ENCODE measurements around the gene PCBP3. TPM values are rescaled to one million over a fixed set of nuclear protein-coding genes. Genes with fewer than 3 reads are reported as not detected.

Gene PCBP3
- total RNA-seq, 2 donors from 2014 or later = 0.77 to 17.2 TPM

DNA sequence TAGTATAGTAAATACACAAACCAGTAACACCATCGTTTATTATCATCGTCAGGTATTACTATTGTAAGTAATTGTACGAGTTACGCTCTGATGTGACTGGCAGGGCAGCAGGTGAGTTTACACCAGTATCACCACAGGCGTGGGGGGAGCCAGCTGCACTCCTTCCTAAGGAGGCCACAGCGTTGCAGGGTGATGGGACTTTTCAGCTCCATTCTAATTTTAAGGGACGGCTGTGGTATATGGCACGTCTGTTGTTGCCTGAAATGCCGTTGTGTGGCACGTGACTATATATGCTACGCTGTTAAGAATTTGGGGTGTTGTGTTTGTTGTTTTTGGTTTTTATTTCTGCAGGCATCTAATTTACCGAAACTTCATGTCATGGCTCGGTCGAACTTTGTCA lies 173.3 kb downstream of the PCBP3 start:
- WGBS = 83% methylated on average over 14 of the region's 14 CpGs
- Histone ChIP-seq H3K4me1 (replicated peaks) (no peaks in the 10 kb centered on the region), H3K27ac (no peak overlapping the region), H3K36me3 (no peaks in the 10 kb centered on the region), H3K27me3 (replicated peaks; ENCODE audit: insufficient read depth) (peaks cover 3% of the 10 kb centered on the region), H3K4me3 (no peak overlapping the region), H3K9me3 (no peaks in the 10 kb centered on the region)
- intact Hi-C loops (cut with DNase I) = no loop called here
- no peak for DNase-seq (ENCODE audit: low spot score)
- TF ChIP-seq, protein P1, sequence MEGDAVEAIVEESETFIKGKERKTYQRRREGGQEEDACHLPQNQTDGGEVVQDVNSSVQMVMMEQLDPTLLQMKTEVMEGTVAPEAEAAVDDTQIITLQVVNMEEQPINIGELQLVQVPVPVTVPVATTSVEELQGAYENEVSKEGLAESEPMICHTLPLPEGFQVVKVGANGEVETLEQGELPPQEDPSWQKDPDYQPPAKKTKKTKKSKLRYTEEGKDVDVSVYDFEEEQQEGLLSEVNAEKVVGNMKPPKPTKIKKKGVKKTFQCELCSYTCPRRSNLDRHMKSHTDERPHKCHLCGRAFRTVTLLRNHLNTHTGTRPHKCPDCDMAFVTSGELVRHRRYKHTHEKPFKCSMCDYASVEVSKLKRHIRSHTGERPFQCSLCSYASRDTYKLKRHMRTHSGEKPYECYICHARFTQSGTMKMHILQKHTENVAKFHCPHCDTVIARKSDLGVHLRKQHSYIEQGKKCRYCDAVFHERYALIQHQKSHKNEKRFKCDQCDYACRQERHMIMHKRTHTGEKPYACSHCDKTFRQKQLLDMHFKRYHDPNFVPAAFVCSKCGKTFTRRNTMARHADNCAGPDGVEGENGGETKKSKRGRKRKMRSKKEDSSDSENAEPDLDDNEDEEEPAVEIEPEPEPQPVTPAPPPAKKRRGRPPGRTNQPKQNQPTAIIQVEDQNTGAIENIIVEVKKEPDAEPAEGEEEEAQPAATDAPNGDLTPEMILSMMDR (IDR thresholded peaks at IDR 0.05) = no peak
- TF ChIP-seq POLR2AphosphoS5 (IDR thresholded peaks at IDR 0.05) (no peak), POLR2A (IDR thresholded peaks at IDR 0.05) (no peak)

DNA sequence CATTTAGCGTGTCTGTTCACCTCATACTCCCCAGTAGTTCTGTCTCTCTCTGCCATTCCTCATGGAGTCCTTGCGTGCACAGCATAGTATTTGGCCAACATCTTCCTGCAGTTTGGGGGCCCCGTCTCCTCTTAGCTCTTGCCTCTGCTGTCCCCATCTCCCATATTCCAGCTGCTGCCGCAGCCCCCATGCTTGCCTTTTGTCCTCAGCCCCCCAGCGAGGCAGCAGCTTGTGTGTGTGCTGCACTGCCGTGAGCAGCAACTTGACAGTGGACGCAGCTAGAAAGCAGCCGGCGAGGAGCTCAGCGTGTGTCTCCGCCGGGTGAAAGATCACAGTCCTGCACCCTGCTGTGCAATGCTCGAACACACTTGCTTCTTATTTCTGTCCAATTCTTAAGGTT lies 173.8 kb downstream of the PCBP3 start:
- peaks cover 3% of the 10 kb centered on the region for H3K27me3 ChIP-seq (replicated peaks; ENCODE audit: insufficient read depth)
- H3K9me3 ChIP-seq = no peaks in the 10 kb centered on the region
- no peak for DNase-seq (ENCODE audit: low spot score)
- intact Hi-C loops (cut with DNase I) = no loop called here
- 80% methylated on average over 13 of the region's 13 CpGs for WGBS
- no peaks in the 10 kb centered on the region for H3K4me1 ChIP-seq (replicated peaks)
- H3K27ac ChIP-seq = no peak overlapping the region
- H3K4me3 ChIP-seq = no peak overlapping the region
- TF ChIP-seq POLR2A (IDR thresholded peaks at IDR 0.05) (no peak), POLR2AphosphoS5 (IDR thresholded peaks at IDR 0.05) (no peak)
- TF ChIP-seq, protein P1 (IDR thresholded peaks at IDR 0.05) = no peak
- H3K36me3 ChIP-seq = no peaks in the 10 kb centered on the region

DNA sequence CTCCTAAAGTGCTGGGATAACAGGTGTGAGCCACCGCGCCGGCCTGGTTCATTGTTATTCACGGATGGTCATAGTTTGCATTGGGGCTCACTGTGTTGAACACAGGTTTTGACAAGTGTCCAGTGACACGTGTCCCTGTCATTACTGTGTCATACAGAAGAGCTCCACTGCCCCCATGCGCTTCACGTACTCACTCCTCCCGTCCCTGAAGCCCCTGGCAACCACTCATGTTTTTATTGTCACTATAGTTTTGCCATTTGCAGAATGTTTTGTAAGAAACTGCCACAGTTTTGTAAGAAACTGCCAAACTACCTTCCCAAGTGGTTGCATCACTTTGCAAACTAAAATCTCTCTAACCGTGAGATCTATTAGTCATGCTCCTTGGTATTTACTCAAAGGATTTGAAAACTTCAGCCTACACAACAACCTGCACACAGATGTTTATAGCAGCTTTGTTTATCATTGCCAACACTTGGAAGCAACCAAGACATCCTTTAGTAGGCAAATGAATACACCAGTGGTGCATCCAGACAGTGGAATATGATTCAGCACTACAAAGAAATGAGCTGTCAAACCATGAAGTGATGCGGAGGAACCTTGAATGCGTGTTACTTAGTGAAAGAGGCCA lies 174.9 kb downstream of the PCBP3 start:
- H3K27me3 ChIP-seq (replicated peaks; ENCODE audit: insufficient read depth) = peaks cover 3% of the 10 kb centered on the region
- 69% methylated on average over 11 of the region's 11 CpGs for WGBS
- intact Hi-C loops (cut with DNase I) = no loop called here
- DNase-seq (ENCODE audit: low spot score) = no peak
- H3K9me3 ChIP-seq = no peaks in the 10 kb centered on the region
- no peaks in the 10 kb centered on the region for H3K36me3 ChIP-seq
- no peaks in the 10 kb centered on the region for H3K4me1 ChIP-seq (replicated peaks)
- no peak overlapping the region for H3K27ac ChIP-seq
- TF ChIP-seq, protein P1 (IDR thresholded peaks at IDR 0.05) = no peak
- TF ChIP-seq POLR2A (IDR thresholded peaks at IDR 0.05) = no peak
- TF ChIP-seq POLR2AphosphoS5 (IDR thresholded peaks at IDR 0.05) = no peak
- H3K4me3 ChIP-seq = no peak overlapping the region

DNA sequence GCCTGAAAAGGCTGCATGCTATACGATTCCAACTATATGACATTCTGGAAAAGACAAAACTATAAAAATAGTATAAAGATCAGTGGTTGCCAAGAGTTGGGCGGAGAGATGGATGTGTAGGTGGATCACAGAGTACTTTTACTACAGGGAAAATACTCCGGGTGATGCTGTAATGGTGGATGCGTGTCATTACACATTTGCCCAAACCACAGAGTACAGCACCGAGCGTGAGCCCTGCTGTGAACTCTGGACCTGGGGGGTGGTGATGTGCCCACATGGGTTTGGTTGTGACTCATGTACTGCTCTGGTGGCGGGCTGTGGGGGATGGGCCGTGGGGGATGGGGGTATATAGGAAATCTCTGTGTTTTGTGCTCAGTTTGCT lies 175.4 kb downstream of the PCBP3 start:
- no peak for DNase-seq (ENCODE audit: low spot score)
- TF ChIP-seq POLR2A (IDR thresholded peaks at IDR 0.05) (no peak), POLR2AphosphoS5 (IDR thresholded peaks at IDR 0.05) (no peak)
- TF ChIP-seq, protein P1 (IDR thresholded peaks at IDR 0.05) = no peak
- Histone ChIP-seq H3K36me3 (no peaks in the 10 kb centered on the region), H3K4me1 (replicated peaks) (no peaks in the 10 kb centered on the region), H3K27ac (no peak overlapping the region), H3K27me3 (replicated peaks; ENCODE audit: insufficient read depth) (peaks cover 3% of the 10 kb centered on the region), H3K4me3 (no peak overlapping the region), H3K9me3 (no peaks in the 10 kb centered on the region)
- 52% methylated on average over 8 of the region's 8 CpGs for WGBS
- intact Hi-C loops (cut with DNase I) = no loop called here

DNA sequence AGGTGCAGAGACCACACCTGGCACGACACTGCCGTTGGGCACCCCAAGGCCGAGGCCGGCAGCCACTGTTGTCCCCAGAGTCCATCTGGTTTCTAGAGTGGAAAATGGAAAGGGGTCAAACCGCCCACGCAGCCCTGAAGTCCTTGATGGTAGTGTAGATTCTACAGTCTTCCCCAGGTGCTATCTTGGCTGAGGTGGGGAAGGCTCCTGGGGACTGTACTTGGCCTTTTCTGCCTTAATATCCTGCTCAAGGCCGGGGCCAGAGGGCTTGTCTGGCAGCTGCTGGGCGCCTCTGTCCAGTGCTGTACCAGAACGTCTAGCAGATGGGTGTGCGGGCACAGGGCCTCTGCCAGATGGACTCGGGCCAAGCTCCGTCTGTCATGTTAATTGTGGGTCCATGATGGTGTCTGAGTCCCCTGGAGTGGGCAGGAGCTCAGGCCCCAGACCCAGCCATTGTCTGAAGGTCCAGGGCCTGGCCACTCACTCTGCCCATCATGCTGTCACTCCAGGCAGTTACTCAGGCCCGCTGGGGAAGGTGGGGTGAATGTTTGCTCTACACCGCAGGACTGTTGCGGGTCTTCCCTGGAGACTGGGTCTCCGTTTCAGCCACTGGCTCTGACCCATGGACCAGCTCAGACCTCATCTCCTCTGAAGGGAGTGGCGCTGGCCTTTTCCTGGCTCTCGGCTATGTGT lies 176.1 kb downstream of the PCBP3 start:
- intact Hi-C loops (cut with DNase I) = loop anchor here (5.0 kb wide), 1 partner anchor 262 kb away; no protein-coding TSS in a partner anchor
- Histone ChIP-seq H3K4me3 (no peak overlapping the region), H3K36me3 (no peaks in the 10 kb centered on the region), H3K27me3 (replicated peaks; ENCODE audit: insufficient read depth) (peaks cover 3% of the 10 kb centered on the region), H3K4me1 (replicated peaks) (no peaks in the 10 kb centered on the region), H3K27ac (no peak overlapping the region), H3K9me3 (no peaks in the 10 kb centered on the region)
- DNase-seq (ENCODE audit: low spot score) = no peak
- WGBS = 80% methylated on average over 15 of the region's 18 CpGs
- TF ChIP-seq POLR2AphosphoS5 (IDR thresholded peaks at IDR 0.05) (no peak), POLR2A (IDR thresholded peaks at IDR 0.05) (no peak)
- TF ChIP-seq, protein P1 (IDR thresholded peaks at IDR 0.05) = no peak
